SK-N-MC (cell line): ENCODE results near the gene TLE4.

Experiments used
- EZH2 ChIP-seq: fragments of 200-600 bp; sonication (generic); IDR thresholded peaks from one replicate; pipeline ENCODE4 v1.6.1; 2017; ENCODE audit warnings: antibody characterized with exemption
- POLR2AphosphoS5 ChIP-seq: IDR thresholded peaks from 2 replicates; pipeline ENCODE4 v1.6.1; 2012; ENCODE audit warnings: mild to moderate bottlenecking, low read depth, low read length, borderline replicate concordance

GRCh38 chr9:79757881-79758669 lies 186.3 kb downstream of the TLE4 start:
- no peak for TF ChIP-seq EZH2
- TF ChIP-seq POLR2AphosphoS5: no peak
